GM12875 (cell line): ENCODE data around the gene VTI1A.

ENCODE experiments used
- H3K4me3 ChIP-seq: one replicate; pipeline ENCODE4 v1.5.1; 2011; ENCODE audit warnings: low read depth, low read length, control low read depth
- TF ChIP-seq, protein P1 (sequence below): IDR thresholded peaks from 2 replicates; pipeline ENCODE4 v1.5.1; 2011; ENCODE audit warnings: low read depth, mild to moderate bottlenecking, control low read depth, inconsistent platforms, low read length, moderate library complexity, borderline replicate concordance; ENCODE audit not compliant: insufficient read depth

Gene VTI1A

DNA sequence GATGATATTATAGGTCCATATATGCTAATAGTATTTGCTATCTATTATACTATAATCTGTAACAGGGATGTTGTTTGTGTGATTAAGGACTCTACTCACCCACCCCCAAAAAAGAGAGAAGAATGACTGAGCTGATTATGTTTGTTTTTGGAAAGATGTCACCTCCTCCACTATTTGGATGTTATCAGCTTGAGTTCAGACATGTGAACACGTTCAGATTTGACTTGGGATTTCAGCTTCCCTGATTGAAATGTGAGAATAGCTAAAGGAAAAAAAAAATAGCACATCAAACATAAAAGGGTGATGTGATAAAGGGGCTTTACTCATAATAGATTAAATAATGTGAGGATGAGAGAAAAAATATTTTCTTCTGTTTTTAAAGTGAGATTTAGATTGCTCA lies 81.2 kb downstream of the VTI1A start:
- TF ChIP-seq, protein P1, sequence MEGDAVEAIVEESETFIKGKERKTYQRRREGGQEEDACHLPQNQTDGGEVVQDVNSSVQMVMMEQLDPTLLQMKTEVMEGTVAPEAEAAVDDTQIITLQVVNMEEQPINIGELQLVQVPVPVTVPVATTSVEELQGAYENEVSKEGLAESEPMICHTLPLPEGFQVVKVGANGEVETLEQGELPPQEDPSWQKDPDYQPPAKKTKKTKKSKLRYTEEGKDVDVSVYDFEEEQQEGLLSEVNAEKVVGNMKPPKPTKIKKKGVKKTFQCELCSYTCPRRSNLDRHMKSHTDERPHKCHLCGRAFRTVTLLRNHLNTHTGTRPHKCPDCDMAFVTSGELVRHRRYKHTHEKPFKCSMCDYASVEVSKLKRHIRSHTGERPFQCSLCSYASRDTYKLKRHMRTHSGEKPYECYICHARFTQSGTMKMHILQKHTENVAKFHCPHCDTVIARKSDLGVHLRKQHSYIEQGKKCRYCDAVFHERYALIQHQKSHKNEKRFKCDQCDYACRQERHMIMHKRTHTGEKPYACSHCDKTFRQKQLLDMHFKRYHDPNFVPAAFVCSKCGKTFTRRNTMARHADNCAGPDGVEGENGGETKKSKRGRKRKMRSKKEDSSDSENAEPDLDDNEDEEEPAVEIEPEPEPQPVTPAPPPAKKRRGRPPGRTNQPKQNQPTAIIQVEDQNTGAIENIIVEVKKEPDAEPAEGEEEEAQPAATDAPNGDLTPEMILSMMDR: no peak
- H3K4me3 ChIP-seq: no peak overlapping the region

DNA sequence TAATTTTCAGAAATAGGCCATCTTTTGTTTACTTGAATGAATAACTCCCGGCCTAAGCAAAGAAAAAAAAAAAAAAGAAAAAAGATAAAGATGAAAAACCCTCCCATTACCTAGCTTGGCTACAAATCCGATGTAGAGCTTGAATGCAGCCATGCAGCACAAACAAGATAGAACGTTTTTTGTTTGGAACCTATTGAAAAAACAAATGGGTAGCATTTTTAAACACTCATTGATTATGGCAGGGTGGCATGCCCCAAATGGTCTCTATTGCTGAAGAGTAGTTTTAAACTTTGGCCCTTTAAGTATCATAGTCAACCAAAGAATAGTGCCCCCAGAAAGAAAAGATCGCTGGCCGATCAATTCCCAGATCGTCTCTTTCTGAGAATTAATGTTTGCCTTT lies 84.4 kb downstream of the VTI1A start:
- TF ChIP-seq, protein P1: no peak
- no peak overlapping the region for H3K4me3 ChIP-seq

DNA sequence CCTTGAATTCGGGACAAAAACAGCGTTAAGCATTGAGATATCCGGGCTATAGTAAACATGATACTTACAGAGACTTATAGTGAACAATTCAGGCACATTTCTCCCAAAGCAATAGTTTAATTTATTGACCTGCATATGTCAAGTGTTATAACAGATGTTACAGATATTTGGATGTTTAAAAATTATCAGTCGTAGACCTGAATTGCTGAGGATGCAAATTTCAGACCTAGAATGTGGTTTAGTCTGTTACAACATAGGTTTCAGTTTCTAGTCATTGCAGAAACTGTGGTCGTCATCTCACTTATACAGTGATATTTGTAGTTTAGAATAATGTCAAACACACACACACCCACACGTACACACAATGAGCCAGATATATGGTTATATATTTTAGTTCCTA lies 85.2 kb downstream of the VTI1A start:
- TF ChIP-seq, protein P1: no peak
- H3K4me3 ChIP-seq: no peak overlapping the region

DNA sequence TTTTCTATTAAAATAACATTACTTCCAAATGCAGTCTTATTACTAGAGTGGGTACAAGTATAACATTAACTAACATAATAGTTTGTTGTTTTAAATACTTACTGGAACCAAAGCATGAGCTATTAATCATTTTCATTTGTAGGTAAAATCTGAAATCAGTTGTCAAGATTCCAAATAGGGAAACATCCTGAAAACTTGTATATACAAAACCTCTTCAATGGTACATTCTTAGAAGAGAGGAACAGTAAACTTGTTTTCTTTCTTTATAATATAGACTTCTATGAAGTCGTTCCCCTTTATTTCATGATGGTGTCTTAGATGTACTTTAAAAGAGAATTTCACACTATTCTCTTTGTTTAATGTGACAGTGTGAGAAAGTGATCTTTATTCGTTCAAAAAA lies 85.9 kb downstream of the VTI1A start:
- TF ChIP-seq, protein P1: no peak

DNA sequence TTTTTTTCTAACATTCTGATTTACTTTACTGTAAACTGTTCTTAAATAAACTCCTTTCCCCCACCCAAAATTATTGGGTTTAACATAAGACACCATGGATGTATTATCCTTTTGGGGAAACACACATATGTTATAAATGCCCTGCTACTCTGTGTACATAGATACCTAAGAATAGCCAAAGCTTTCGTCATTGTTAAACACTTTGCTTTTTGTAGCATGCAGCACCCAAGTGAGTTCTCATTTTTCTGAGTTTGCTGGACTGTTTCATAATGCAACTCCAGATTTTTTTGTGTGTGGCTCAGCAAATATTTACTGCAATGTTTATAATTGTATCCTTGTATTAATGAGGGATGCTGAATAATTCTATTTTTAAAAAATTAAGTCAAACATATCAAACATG lies 86.9 kb downstream of the VTI1A start:
- no peak overlapping the region for H3K4me3 ChIP-seq

More for the DNA sequence above, 85.9 kb downstream of the VTI1A start:
- no peak overlapping the region for H3K4me3 ChIP-seq

DNA sequence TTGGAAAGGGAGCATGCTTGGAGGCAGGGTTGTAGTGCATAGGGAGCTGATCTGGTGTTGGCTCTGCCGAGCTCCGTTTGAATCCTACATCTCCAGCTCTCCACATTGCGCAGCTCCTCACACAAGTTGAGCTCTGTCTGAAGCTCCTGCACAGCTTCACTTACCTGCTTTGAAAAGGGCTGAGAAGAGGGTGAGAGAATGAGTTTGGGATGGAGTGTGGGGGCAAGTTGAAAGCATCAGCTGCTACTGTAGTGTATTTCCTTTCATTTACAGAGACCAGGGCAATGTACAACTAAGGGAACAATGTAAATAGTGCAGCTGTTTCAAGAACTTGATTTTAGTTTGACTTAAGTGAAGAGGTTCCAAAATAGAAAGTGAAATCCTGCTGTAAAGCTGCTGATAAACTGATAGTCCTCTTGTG lies 88.5 kb downstream of the VTI1A start:
- TF ChIP-seq, protein P1: no peak

More for the DNA sequence above, 86.9 kb downstream of the VTI1A start:
- TF ChIP-seq, protein P1: no peak

DNA sequence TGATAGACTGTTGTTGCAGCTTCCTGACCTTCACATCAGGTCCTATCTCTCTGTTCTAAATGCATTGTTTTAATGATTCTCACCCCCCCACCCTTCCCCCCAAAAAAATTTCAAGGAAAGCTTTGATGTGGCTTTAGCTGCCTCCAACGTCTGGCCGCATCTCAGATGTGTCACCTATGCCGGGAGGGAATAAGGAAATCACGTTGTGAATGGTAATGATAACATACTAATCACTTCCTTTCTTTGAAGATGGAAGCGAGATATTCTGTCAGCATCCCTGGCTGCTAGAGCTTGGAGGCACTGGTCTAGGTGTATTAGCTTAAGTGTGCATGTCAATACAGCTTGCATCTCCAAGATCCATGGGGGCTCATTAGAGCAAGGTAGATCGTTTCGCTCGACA lies 89.6 kb downstream of the VTI1A start:
- TF ChIP-seq, protein P1: no peak
- no peak overlapping the region for H3K4me3 ChIP-seq

More for the DNA sequence above, 88.5 kb downstream of the VTI1A start:
- H3K4me3 ChIP-seq: no peak overlapping the region
